SK-MEL-5 (cell line): ENCODE data around the gene NFKBIZ. TPM values are rescaled to one million over a fixed set of nuclear protein-coding genes. Genes with fewer than 3 reads are reported as not detected.
A peak's percentile ranks its signal among the peaks of the same experiment; 100 is the strongest.

Source experiments
- DNase-seq: peaks from one replicate; pipeline ENCODE4 v3.0.0-alpha.2; 2016; ENCODE audit warnings: low read depth, low spot score
- in situ Hi-C: cut with HindIII; loops from 2 replicates; pipeline ENCODE4 v1.10.0; 2016; ENCODE audit warnings: low sequenced_read_pairs, high pct_unique_total_duplicates, low pct_unique_long_range_greater_than_20kb
- polyA plus RNA-seq, 2 experiments: library from polyadenylated mRNA; depleted of rRNA; stranded (reverse); fragments of >200 nt; gene quantifications; 2 replicates each; pipeline ENCODE4 v1.2.3, GENCODE V29; 2015
- total RNA-seq: library from RNA; depleted of rRNA; stranded (reverse); fragments of >200 nt; shearing (Covaris generic); gene quantifications from 2 replicates; pipeline ENCODE4 v1.2.3, GENCODE V29; 2014; rRNA removed

The NFKBIZ gene
- total RNA-seq, result 69.0 and 77.5 TPM in 2 replicates
- 117 and 142 TPM in 2 replicates for polyA plus RNA-seq (2015; cell fraction: cytosol; rRNA removed)
- 838 and 953 TPM in 2 replicates for polyA plus RNA-seq (2015; cell fraction: nucleus; rRNA removed)

DNA sequence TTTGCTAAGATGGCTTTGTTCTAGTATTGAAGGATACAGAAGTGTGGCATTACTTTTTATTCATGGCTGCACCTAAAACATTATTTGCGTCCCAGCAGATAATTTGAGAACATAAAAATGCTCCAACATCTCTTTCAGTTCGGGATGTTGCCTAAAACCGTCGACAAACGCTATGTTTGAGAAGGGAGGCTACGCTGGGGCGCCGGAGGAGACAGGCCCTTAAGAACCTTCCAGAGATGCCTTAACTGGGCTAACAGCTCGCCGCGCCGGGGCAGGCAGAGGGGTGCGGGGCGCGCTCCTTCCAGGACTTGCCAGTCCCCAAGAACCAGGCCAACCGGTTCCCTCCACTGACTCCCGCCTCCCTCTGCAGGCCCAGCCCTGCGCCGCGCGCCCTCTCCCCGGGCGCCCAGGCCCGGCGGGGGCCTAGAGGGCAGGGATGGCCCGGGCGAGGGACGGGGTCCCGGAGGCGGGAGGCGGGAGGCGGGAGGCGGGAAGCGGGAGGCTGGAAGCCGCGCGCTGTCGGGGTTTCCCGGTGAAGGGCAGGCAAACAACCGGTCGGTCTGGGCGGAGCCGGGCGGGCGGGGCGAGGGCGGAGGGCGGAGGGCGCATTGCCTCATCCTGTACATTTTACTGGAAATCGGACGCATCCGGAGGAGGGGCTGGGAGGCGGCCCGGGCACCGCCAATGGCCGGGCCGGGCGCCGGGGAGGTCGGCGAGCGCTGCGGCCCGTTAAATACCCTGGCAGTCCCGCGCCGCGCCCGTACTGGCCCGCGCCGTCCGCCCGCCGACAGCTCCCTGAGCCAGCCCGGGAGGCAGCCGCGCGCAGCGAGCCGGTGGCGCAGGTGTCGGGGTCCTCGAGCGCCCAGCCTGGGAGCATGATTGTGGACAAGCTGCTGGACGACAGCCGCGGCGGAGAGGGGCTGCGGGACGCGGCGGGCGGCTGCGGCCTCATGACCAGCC is at the start of gene NFKBIZ:
NFKBIZ (plus strand) TSS at position 761 of the 960 bp plus-strand sequence; CDS start at position 876, 115 bp downstream.
- in situ Hi-C loops, result no loop called here
- peak; percentile 94 for DNase-seq

DNA sequence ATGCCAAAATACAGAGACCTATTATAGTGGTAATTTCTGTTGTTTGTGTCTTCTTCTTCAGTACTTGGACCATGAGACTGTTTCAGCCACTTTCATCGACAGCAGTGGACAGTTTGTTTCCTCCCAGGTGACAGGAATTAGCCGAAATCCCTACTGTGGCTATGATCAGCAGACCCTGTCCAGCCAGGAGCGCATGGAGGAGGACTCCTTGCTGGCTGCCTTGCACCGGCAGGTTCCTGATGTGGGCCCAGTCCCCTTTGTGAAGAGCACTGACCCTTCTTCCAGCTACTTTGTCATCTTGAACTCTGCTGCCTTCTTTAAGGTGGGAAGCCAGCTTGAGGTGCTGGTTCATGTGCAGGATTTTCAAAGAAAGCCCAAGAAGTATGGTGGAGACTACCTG is 48.1 kb upstream of the NFKBIZ start:
- in situ Hi-C loops, result loop anchor here (25.0 kb wide), 1 partner anchor 736 kb away; no protein-coding TSS in a partner anchor
- DNase-seq, result no peak

- in situ Hi-C loops, result loop anchor here (25.0 kb wide), 1 partner anchor 735 kb away; no protein-coding TSS in a partner anchor
- DNase-seq, result no peak
Measured at GRCh38 chr3:101802179-101802578, 47.1 kb upstream of the NFKBIZ start.

DNA sequence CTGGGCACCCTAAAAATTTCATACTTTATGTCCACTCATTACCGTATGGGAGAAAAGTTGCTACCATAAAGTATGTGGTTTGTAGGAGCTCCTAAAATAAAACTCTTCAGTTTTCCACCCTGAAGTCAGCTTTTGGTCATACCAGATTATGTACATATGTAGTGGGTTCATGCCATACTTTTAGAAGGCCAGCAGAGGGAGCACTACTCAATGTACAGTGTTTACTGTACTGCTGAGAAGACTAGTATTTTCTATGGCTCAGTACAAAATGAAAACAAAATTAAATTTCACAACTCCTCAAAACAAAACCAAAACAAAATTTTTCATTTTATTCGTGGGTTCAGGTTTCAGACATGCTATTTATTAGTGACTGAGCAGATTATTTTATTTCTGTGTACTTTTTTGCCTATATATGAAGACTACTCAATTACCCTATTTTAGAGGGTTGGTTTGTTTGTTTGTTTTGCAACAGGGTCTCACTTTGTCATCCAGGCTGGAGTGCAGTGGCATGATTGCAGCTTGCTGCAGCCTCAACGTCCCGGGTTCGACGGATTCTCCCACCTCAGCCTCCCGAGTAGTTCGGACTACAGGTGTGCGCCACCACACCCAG is 46.0 kb upstream of the NFKBIZ start:
- in situ Hi-C loops, result loop anchor here (25.0 kb wide), 1 partner anchor 734 kb away; no protein-coding TSS in a partner anchor
- peak; percentile 84 for DNase-seq

GRCh38 chr3:101803939-101804338 is 45.4 kb upstream of the NFKBIZ start:
- no peak for DNase-seq

GRCh38 chr3:101806491-101806890 is 42.8 kb upstream of the NFKBIZ start:
- in situ Hi-C loops, result loop anchor here (25.0 kb wide), 1 partner anchor 731 kb away; no protein-coding TSS in a partner anchor
- no peak for DNase-seq

More at GRCh38 chr3:101803939-101804338, 45.4 kb upstream of the NFKBIZ start:
- in situ Hi-C loops, result loop anchor here (25.0 kb wide), 1 partner anchor 733 kb away; no protein-coding TSS in a partner anchor

DNA sequence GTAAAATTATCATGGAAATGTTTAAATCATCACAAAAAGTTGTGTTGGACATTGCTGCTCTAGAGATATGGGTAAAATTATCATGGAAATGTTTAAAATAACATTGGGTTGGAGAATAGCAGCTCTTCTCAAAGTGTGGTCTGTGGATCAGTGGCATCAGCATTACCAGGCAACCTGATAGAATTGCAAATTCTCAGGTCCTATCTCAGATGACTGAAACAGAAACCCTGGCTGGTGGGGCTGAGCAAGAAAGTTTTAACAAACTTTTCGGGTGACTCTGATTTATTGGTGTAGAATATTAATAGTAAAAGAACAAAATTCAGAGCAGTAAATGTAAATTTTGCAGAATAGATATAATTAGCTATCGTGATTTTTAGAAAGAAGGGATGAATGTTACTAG is 41.4 kb upstream of the NFKBIZ start:
- DNase-seq, result no peak
- in situ Hi-C loops, result loop anchor here (25.0 kb wide), 1 partner anchor 729 kb away; no protein-coding TSS in a partner anchor

- peak; percentile 68 for DNase-seq
- in situ Hi-C loops, result loop anchor here (25.0 kb wide), 1 partner anchor 728 kb away; no protein-coding TSS in a partner anchor
Measured at GRCh38 chr3:101809178-101810021, 39.9 kb upstream of the NFKBIZ start.

- no peak for DNase-seq
- in situ Hi-C loops, result loop anchor here (25.0 kb wide), 1 partner anchor 727 kb away; no protein-coding TSS in a partner anchor
Measured at GRCh38 chr3:101810022-101810418, 39.3 kb upstream of the NFKBIZ start.

- in situ Hi-C loops, result loop anchor here (25.0 kb wide), 1 partner anchor 725 kb away; no protein-coding TSS in a partner anchor
- DNase-seq, result no peak
Measured at GRCh38 chr3:101811875-101812274, 37.4 kb upstream of the NFKBIZ start.

DNA sequence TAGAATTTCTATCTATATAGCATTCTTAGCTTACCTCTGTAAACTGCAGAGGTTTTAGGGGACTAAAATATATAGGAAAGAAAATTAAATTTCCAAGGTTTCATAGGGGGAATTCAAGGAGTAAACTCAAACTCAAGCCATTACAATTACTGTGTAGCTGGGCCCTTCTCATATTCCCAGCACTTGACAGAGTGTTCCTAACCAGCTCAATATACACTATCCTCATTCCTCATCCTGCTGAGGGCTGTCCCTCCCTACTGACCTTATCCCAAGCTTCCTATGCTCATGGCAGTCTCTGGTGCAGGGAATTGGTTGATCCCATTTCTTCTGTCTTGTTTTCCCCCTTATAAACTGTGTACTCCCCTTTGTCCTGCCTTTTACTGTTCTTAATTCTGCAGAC is 36.4 kb upstream of the NFKBIZ start:
- in situ Hi-C loops, result loop anchor here (25.0 kb wide), 1 partner anchor 724 kb away; no protein-coding TSS in a partner anchor
- DNase-seq, result no peak

- in situ Hi-C loops, result loop anchor here (25.0 kb wide), 1 partner anchor 723 kb away; no protein-coding TSS in a partner anchor
- DNase-seq, result peak; percentile 60
Measured at GRCh38 chr3:101813817-101814440, 35.4 kb upstream of the NFKBIZ start.

- no peak for DNase-seq
- in situ Hi-C loops, result loop anchor here (25.0 kb wide), 1 partner anchor 722 kb away; no protein-coding TSS in a partner anchor
Measured at GRCh38 chr3:101814835-101815234, 34.5 kb upstream of the NFKBIZ start.

DNA sequence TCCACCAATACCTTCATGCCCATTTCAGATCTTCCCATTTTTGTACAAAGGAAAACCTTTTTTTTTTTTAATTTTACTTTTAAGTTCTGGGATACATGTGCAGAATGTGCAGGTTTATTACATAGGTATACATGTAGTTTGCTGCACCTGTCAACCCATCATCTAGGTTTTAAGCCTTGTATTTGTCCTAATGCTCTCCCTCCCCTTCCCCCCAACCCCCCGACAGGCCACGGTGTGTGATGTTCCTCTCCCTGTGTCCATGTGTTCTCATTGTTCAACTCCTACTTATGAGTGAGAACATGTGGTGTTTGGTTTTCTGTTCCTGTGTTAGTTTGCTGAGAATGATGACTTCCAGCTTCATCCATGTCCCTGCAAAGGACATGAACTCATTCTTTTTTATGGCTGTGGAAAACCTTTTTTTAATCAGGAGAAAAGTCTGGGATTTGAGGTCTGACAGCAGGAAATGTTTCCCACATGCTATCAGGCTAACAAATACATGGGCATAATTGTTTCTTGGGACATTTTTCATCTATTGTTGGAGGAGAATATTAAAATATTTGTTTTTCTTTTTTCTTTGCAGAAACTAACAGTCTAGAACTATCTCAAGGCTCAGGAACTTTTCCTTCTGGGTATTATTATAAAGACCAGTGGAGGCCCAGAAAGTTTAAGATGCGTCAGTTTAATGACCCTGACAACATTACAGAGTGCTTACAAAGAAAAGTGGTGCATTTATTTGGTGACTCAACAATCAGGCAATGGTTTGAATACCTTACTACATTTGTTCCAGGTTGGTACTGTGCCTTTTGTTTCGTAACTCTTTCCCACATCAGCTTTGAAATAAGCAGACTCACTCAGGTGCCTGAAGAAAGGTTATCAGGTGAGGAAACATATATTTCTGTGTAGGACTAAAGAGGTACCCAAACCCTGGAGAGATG is 32.8 kb upstream of the NFKBIZ start:
- in situ Hi-C loops, result loop anchor here (25.0 kb wide), 1 partner anchor 721 kb away; no protein-coding TSS in a partner anchor

DNA sequence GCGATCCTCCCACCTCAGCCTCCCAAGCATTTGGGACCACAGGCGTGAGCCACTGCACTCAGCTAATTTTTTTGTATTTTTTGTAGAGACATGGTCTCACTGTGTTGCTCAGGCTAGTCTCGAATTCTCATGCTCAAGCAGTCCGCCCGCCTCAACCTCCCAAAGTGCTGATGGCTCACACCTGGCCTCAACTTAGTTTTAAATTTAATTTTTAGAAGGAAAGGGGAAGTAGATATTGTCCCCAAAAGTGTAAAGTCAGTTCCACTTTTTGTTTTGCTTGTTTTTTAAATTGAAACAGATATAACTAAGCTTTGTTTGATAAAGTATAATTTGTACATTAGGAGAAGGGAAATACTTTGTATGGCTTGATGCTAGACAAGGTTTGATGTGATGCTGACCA is 31.3 kb upstream of the NFKBIZ start:
- in situ Hi-C loops, result loop anchor here (25.0 kb wide), 1 partner anchor 719 kb away; no protein-coding TSS in a partner anchor
- DNase-seq, result no peak

More for the DNA sequence above, 32.8 kb upstream of the NFKBIZ start:
- DNase-seq, result no peak
